Measurements from ENCODE around the gene CTXND1.

Gene CTXND1

GRCh38 chr15:80251428-80252120, 439 bp downstream of the CTXND1 start:
- peak overlapping the region; percentile 20 for H3K4me3 ChIP-seq (ENCODE audit: low read depth, low read length)
- TF ChIP-seq CTCF (IDR thresholded peaks at IDR 0.05; ENCODE audit: insufficient read depth, low read length, missing control alignments), result no peak
- POLR2A ChIA-PET, result no interaction called here
- DNase-seq (ENCODE audit: low read depth, low spot score), result no peak
- CTCF ChIA-PET, result no interaction called here

GRCh38 chr15:80250614-80251427, 1.2 kb downstream of the CTXND1 start:
- TF ChIP-seq CTCF (IDR thresholded peaks at IDR 0.05; ENCODE audit: insufficient read depth, low read length, missing control alignments), result no peak
- no peak overlapping the region for H3K4me3 ChIP-seq (ENCODE audit: low read depth, low read length)
- DNase-seq (ENCODE audit: low read depth, low spot score), result no peak
- CTCF ChIA-PET, result interaction anchor here (1.1 kb wide), 1 partner anchor 9 kb away, joined by 3 read pairs; no protein-coding TSS in a partner anchor
- POLR2A ChIA-PET, result no interaction called here

- ChIA-PET POLR2A (interaction anchor here (0.7 kb wide), 1 partner anchor 11 kb away, joined by 3 read pairs; no protein-coding TSS in a partner anchor), CTCF (interaction anchor here (1.1 kb wide), 1 partner anchor 9 kb away, joined by 3 read pairs; no protein-coding TSS in a partner anchor)
- no peak for DNase-seq (ENCODE audit: low read depth, low spot score)
- no peak overlapping the region for H3K4me3 ChIP-seq (ENCODE audit: low read depth, low read length)
- no peak for TF ChIP-seq CTCF (IDR thresholded peaks at IDR 0.05; ENCODE audit: insufficient read depth, low read length, missing control alignments)
Measured at GRCh38 chr15:80249973-80250372, 2.0 kb downstream of the CTXND1 start.

DNA sequence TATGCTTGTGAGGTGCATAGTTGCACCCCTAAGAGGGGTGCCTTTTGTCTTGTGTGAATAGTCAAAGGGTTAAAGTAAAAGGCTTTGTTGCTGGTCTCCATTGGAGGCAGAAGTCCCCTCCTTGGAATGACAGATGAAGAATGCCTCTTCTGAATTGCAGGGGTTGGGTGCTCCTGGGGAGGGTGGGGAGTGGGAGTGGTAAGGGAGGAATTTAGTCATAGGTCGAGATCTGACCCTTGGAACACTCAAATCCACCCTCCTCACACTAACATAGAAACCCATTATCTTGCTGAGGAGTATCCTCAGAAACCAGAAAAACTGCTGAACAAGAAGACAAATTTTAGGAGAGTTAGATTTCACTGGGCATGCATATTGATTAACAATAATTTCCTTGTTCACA, 4.7 kb downstream of the CTXND1 start:
- no peak for DNase-seq (ENCODE audit: low read depth, low spot score)
- CTCF ChIA-PET, result interaction anchor here (1.2 kb wide), 1 partner anchor 12 kb away, joined by 3 read pairs; no protein-coding TSS in a partner anchor
- TF ChIP-seq CTCF (IDR thresholded peaks at IDR 0.05; ENCODE audit: insufficient read depth, low read length, missing control alignments), result no peak
- H3K4me3 ChIP-seq (ENCODE audit: low read depth, low read length), result no peak overlapping the region
- POLR2A ChIA-PET, result no interaction called here

DNA sequence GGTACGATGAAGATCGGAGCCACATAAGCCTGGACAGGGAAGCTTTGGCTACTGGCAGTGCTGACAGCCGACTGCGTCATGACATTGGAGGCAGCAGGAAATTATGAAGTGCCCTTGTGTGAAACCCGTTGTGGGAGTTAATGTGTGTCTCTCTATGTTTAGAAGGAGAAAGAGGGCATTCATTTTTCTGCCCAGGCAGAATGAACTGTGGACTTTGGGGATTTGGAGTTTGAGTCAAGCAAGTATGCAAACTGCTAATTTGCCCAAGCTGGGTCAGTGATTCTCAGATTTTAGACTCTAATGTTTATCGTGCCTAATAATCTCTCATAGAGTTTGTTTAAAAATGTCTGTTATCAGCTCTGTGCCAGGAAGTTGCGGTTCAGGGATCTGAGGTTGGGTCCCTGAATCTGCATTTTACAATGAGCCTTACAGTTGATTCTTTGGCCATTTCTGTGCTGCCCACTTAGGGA, 5.6 kb downstream of the CTXND1 start:
- no peak for DNase-seq (ENCODE audit: low read depth, low spot score)
- ChIA-PET POLR2A (no interaction called here), CTCF (interaction anchor here (1.2 kb wide), 1 partner anchor 11 kb away, joined by 3 read pairs; no protein-coding TSS in a partner anchor)
- TF ChIP-seq CTCF (IDR thresholded peaks at IDR 0.05; ENCODE audit: insufficient read depth, low read length, missing control alignments), result no peak
- H3K4me3 ChIP-seq (ENCODE audit: low read depth, low read length), result no peak overlapping the region

DNA sequence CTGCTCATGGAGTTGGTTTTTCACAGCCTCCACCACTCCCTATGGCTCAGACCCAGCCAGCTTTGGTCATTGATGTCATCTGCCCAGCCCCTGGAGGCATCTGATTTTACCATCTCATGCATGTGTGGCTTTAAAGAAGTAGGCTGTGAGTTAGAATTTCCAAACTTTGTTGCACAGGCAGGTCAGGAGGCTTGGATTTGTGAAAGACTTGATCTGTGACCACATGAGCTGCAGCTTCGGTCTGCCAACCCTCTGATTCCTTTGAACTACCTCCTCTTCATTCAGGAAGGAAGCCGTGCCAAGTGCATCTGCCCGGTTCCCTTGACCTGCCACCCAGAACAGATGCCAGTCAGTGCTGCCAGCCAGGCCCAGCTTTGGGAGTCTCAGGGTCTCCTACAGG, 9.2 kb downstream of the CTXND1 start:
- CTCF ChIA-PET, result interaction anchor here (1.6 kb wide), 1 partner anchor 13 kb away, joined by 6 read pairs; no protein-coding TSS in a partner anchor
- no peak for TF ChIP-seq CTCF (IDR thresholded peaks at IDR 0.05; ENCODE audit: insufficient read depth, low read length, missing control alignments)
- DNase-seq (ENCODE audit: low read depth, low spot score), result no peak
- POLR2A ChIA-PET, result no interaction called here
- H3K4me3 ChIP-seq (ENCODE audit: low read depth, low read length), result no peak overlapping the region

All from AG04449 (cell line).